Upper lobe of left lung (tissue), 4 donors: Measurements from ENCODE around the gene RTL10.

Experiments used
- EP300 ChIP-seq, 4 donors: sonication (generic); formaldehyde crosslinking; IDR thresholded peaks; one replicate each; pipeline ENCODE4 v1.5.1; 2017; ENCODE audit warnings: antibody characterized with exemption in 4 of 4, control low read depth in 2 of 4
- POLR2A ChIP-seq, 4 donors: fragments of 450-650 bp; IDR thresholded peaks; one replicate each; pipeline ENCODE4 v1.5.1; 2016 to 2017; ENCODE audit warnings: antibody characterized with exemption in 4 of 4, mild to moderate bottlenecking in 2 of 4
- TF ChIP-seq, protein P1 (sequence below), 6 experiments: fragments of 450-650 bp in 4 of 6; fragments of 200-600 bp in 2 of 6; sonication (generic) in 2 of 6; IDR thresholded peaks; one replicate each; pipeline ENCODE4 v1.5.1; 2016 to 2019; ENCODE audit warnings: antibody characterized with exemption in 6 of 6

DNA sequence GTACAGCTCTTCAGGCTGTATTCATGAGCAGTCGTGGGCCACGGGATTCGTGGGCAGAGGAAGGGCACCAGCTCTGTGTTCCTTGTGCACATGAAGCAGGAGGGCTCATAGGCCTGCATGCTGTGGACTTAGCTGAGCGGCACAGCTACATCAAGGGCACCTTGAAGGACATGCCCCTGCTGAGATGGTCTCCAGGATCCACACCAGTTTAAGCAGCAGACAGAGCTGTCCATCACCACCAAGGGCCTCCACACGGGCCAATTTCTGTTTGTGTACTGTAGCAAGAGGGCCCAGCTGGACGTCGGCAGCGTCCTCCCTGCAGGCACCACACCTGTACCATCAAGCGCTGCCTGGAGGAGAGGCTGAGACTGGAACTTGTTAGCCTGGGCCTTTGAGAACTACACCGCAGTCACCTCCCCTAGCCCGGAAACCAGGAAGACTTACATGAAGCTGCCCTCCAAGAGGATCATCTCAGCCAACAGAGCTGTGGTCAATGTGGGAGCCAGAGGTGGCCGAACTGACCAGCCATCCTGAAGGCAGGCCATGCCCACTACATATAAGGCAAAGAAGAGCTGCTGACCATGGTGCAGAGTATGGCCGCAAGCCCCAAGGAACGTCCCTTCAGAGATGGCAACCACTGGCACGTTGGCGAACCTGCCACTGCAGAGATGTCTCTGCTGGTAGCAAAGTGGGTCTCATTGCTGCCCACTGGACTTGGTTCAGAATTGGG lies 32.7 kb upstream of the RTL10 start:
- TF ChIP-seq, protein P1, sequence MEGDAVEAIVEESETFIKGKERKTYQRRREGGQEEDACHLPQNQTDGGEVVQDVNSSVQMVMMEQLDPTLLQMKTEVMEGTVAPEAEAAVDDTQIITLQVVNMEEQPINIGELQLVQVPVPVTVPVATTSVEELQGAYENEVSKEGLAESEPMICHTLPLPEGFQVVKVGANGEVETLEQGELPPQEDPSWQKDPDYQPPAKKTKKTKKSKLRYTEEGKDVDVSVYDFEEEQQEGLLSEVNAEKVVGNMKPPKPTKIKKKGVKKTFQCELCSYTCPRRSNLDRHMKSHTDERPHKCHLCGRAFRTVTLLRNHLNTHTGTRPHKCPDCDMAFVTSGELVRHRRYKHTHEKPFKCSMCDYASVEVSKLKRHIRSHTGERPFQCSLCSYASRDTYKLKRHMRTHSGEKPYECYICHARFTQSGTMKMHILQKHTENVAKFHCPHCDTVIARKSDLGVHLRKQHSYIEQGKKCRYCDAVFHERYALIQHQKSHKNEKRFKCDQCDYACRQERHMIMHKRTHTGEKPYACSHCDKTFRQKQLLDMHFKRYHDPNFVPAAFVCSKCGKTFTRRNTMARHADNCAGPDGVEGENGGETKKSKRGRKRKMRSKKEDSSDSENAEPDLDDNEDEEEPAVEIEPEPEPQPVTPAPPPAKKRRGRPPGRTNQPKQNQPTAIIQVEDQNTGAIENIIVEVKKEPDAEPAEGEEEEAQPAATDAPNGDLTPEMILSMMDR (IDR thresholded peaks at IDR 0.05) = no peak
- TF ChIP-seq POLR2A (IDR thresholded peaks at IDR 0.05) (no peak), EP300 (IDR thresholded peaks at IDR 0.05) (no peak)
